Ascending aorta (tissue), 2 donors: ENCODE results near the gene MEF2B. TPM values are rescaled to one million over a fixed set of nuclear protein-coding genes. Genes with fewer than 3 reads are reported as not detected.

Experiments used
- DNase-seq, 2 donors: peaks; one replicate each; pipeline ENCODE4 v3.0.0-alpha.2; 2019; ENCODE audit warnings: low spot score in 2 of 2
- H3K27ac ChIP-seq, 2 donors: fragments of 200-600 bp; sonication (generic); one replicate each; pipeline ENCODE4 v1.5.1; 2016 to 2017; ENCODE audit warnings: mild to moderate bottlenecking in 1 of 2
- H3K27me3 ChIP-seq: fragments of 200-600 bp; sonication (generic); one replicate; pipeline ENCODE4 v1.5.1; 2017
- H3K36me3 ChIP-seq, 2 donors: fragments of 200-600 bp; sonication (generic); one replicate each; pipeline ENCODE4 v1.5.1; 2016
- H3K4me1 ChIP-seq, 2 donors: fragments of 200-600 bp; sonication (generic); one replicate each; pipeline ENCODE4 v1.5.1; 2016 to 2017; ENCODE audit warnings: mild to moderate bottlenecking in 1 of 2
- H3K4me3 ChIP-seq, 2 donors: fragments of 200-600 bp; sonication (generic); one replicate each; pipeline ENCODE4 v1.5.1; 2016 to 2017; ENCODE audit warnings: mild to moderate bottlenecking in 1 of 2
- H3K9me3 ChIP-seq, 2 donors: fragments of 200-600 bp; sonication (generic); one replicate each; pipeline ENCODE4 v1.5.1; 2016
- CTCF ChIP-seq, 3 experiments: fragments of 200-600 bp in 2 of 3; fragments of 450-650 bp in 1 of 3; sonication (generic) in 2 of 3; IDR thresholded peaks; one replicate each; pipeline ENCODE4 v1.5.1; 2016 to 2019; ENCODE audit warnings: antibody characterized with exemption in 3 of 3, mild to moderate bottlenecking in 1 of 3, moderate library complexity in 1 of 3
- intact Hi-C: fragments of 100-400 bp; cut with DNase I; formaldehyde crosslinking; loops from one replicate; pipeline ENCODE4 v1.15.1; 2023
- total RNA-seq: library from RNA; depleted of rRNA; stranded (reverse); fragments of >200 nt; gene quantifications from one replicate; pipeline ENCODE4 v1.1.0, GENCODE V29; 2016

MEF2B gene
- total RNA-seq, 1 donor from 2014 or later: not detected

GRCh38 chr19:19134687-19135158 lies 35.3 kb downstream of the MEF2B start:
- H3K27me3 ChIP-seq: no peaks in the 10 kb centered on the region
- H3K4me1 ChIP-seq: peaks cover 0 to 8% of the 10 kb centered on the region in 2 donors
- TF ChIP-seq CTCF (IDR thresholded peaks at IDR 0.05): no peak
- peaks cover 3 to 7% of the 10 kb centered on the region in 2 donors for H3K36me3 ChIP-seq
- no peak for DNase-seq
- intact Hi-C loops: loop anchor here (10.0 kb wide), 1 partner anchor 220 kb away; the partner anchor contains the start of genes COPE and DDX49
- no peak overlapping the region for H3K27ac ChIP-seq
- peaks cover 4 to 5% of the 10 kb centered on the region in 2 donors for H3K9me3 ChIP-seq
- H3K4me3 ChIP-seq: no peak overlapping the region

GRCh38 chr19:19133985-19134384 lies 36.1 kb downstream of the MEF2B start:
- Histone ChIP-seq H3K27ac (no peak overlapping the region), H3K9me3 (peaks cover 4 to 5% of the 10 kb centered on the region in 2 donors), H3K27me3 (no peaks in the 10 kb centered on the region), H3K4me1 (peaks cover 0 to 8% of the 10 kb centered on the region in 2 donors), H3K36me3 (peaks cover 3 to 7% of the 10 kb centered on the region in 2 donors), H3K4me3 (no peak overlapping the region)
- no peak for DNase-seq
- intact Hi-C loops: loop anchor here (10.0 kb wide), 1 partner anchor 219 kb away; the partner anchor contains the start of genes COPE and DDX49
- no peak for TF ChIP-seq CTCF (IDR thresholded peaks at IDR 0.05)

- intact Hi-C loops: loop anchor here (10.0 kb wide), 1 partner anchor 218 kb away; the partner anchor contains the start of genes COPE and DDX49
- no peak overlapping the region for H3K27ac ChIP-seq
- no peak for TF ChIP-seq CTCF (IDR thresholded peaks at IDR 0.05)
- H3K4me1 ChIP-seq: peaks cover 0 to 8% of the 10 kb centered on the region in 2 donors
- H3K4me3 ChIP-seq: no peak overlapping the region
- no peaks in the 10 kb centered on the region for H3K27me3 ChIP-seq
- DNase-seq: no peak
- peaks cover 3 to 7% of the 10 kb centered on the region in 2 donors for H3K36me3 ChIP-seq
- peaks cover 4 to 5% of the 10 kb centered on the region in 2 donors for H3K9me3 ChIP-seq
These were observed 37.2 kb downstream of the MEF2B start for GRCh38 chr19:19132912-19133311.

- H3K4me1 ChIP-seq: no peaks in the 10 kb centered on the region
These were observed 38.1 kb downstream of the MEF2B start for GRCh38 chr19:19131989-19132388.

GRCh38 chr19:19126102-19126501 lies 44.0 kb downstream of the MEF2B start:
- no peak for TF ChIP-seq CTCF (IDR thresholded peaks at IDR 0.05)
- peaks cover 0 to 7% of the 10 kb centered on the region in 2 donors for H3K9me3 ChIP-seq
- no peaks in the 10 kb centered on the region for H3K27me3 ChIP-seq
- DNase-seq: no peak
- H3K4me1 ChIP-seq: no peaks in the 10 kb centered on the region
- H3K36me3 ChIP-seq: peaks cover 7 to 23% of the 10 kb centered on the region in 2 donors
- intact Hi-C loops: no loop called here
- no peak overlapping the region for H3K4me3 ChIP-seq
- no peak overlapping the region for H3K27ac ChIP-seq

More at GRCh38 chr19:19131989-19132388, 38.1 kb downstream of the MEF2B start:
- TF ChIP-seq CTCF (IDR thresholded peaks at IDR 0.05): no peak
- DNase-seq: no peak
- H3K27ac ChIP-seq: no peak overlapping the region
- intact Hi-C loops: loop anchor here (10.0 kb wide), 1 partner anchor 217 kb away; the partner anchor contains the start of genes COPE and DDX49
- H3K27me3 ChIP-seq: no peaks in the 10 kb centered on the region
- no peak overlapping the region for H3K4me3 ChIP-seq
- peaks cover 3 to 7% of the 10 kb centered on the region in 2 donors for H3K36me3 ChIP-seq
- peaks cover 4 to 5% of the 10 kb centered on the region in 2 donors for H3K9me3 ChIP-seq
